ENCODE measurements around the gene LCAT.
"Not testable (repeated sequence)": the region's sequence is repeated elsewhere in the genome, so short reads cannot be mapped to it uniquely, and the experiment has no call there.

The LCAT gene

DNA sequence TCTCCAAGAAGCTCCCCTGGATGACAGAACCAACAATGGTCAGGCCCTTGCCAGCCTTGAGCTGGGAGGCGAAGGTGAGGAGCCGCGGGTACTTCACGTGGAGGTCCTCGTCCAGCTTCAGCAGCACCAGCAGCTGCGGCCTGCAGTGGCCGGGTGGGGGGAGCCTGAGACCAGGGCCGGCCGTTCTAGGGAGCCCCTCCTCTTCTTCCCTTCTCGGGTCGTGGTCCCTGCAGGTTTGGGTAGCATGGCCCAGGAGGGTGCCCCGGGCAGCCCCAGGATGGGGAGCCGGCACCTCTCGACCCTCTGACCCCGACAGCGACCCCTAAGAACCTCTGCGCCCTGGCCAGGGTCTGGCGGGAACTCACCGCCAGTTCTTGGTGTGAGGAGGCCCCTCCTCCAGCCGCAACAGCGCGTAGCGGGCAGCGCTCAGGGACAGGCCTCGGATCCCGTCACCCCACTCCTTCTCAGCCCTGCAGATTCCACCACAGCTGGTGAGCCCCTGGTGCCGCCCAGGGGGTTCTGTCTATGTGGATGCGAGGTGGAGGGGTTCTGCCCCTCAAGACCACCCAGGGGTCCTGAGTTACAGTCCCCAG lies 3.1 kb upstream of the LCAT start:
- no peak for FAIRE-seq

DNA sequence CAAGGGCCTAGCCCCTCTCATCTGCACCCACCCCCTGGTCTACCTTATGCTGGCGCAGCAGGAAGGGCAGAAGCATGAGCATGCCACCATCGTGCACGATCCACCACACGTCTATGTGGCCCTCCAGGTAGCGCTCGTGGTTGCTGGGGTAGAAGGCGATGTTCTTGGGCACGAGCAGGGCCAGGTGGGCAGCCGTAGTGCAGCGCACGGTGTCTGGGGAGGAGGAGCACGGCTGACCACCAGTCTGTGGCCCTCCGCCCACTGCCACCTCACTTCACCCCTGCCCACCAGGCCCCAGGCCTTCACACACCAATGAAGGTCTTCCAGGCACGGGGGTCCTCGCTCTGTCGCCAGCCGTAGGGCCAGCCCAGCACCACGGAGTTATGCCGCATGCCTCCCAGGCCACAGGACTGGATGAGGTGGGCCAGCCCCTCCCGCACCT lies 2.2 kb upstream of the LCAT start:
- no peak for FAIRE-seq

DNA sequence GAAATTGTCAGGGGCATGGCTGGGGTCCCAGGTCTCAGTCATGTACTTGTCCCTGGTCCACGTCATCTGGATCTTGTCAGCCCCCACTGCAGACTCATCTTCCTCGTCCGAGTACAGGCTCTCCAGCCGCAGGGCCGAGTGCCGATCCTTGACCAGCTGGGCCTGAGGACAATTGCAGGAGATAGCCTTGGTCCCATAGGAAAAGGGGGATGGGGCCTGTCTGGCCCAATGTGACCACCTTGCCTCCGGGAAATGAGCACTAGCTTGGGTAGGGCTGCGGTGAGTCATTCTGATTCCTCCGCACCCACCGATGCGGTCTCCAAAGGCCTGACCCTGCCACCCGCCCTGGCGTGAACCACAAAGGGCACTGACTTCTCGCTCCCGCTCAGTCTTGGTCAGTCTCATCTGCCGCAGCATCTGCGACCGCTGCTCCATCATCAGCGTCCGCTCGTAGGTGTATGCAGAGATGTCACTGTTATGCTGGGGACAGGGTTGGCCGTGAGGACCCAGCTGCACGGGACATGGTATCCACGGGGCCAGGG lies 1.5 kb upstream of the LCAT start:
- no peak for FAIRE-seq

DNA sequence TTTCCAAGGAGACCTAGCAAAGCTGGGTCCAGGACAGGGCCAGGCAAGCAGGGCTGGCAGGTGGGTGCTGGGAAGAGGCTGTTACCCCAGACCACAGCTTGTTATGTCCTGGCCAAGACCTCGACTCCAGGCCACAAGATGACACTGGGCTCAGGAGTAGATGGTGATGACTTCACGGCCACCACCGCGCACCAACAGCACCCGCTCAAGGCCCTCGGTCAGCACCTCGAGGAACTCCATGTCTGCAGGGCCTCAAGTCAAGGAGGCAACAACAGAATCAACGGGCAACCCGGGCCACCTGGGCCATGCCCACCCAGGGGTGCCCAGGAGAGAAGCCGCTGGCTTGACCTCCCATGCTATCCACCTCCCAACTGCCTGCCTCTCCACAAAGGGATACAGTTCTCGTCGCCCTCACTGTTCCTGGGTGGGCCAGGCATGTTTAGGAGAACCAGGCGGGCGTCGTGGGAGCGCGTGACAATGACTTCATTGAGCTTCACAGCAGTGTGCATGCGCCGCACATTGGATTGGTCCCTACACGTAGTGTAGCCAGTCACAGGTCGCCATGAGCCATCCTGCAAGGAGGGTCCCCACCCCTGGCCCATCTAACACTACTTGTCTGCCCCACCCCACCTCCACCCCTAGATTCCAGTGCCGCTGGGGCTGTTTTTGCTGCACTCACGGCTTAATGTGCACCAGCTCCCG lies 921 bp upstream of the LCAT start:
- no peak for FAIRE-seq

DNA sequence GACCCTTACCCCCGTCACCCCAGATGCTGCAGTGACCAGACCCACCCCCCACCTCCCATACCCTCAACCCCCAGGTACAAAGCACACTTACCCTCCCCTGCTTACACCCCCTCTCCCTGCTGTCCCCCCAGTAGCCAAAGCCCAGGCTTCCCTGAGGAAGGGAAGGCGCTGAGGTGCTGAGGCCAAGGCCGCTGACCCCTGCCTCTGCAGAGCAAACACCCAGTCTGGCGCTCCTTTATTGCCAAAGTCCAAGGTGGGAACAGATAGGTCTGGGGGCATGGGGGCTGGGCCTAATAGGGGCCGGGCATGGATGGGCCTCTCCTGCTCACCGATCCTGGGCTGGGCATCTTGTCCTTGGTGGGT lies 683 bp downstream of the LCAT start:
- FAIRE-seq = no peak

DNA sequence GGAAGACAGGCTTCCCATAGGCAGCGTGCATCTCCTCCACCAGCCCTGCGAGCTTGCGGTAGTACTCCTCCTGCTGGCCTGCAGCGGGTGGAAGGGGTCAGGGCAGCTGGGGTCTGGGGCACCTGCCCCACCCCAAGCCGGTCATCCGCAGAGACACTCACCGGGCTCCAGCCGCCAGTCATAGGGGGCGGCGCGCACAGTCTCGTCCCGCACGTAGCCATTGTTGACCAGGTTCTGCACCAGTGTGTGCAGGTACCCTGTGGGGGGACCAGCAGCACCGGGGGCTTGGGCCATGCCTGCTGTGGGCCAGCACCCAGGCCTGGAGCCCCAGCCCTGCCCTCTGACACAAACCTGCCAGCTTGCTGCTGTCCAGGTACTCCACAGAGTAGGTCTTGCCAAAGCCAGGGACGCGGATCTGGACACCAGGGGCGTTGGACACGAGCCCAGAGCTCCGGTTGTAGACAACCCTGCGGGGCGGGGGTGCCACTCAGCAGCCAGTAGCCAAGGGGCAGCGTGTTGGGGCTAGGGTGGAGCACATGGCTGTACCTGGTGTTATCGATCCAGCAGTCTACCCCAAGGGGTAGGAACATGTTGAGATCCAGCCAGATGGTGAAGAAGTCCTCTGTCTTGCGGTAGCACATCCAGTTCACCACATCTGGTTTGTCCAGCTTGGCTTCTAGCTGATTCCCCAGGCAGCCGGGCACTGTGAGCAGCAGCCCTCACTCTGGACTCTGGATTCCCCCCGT lies 1.2 kb downstream of the LCAT start:
- FAIRE-seq = no peak

DNA sequence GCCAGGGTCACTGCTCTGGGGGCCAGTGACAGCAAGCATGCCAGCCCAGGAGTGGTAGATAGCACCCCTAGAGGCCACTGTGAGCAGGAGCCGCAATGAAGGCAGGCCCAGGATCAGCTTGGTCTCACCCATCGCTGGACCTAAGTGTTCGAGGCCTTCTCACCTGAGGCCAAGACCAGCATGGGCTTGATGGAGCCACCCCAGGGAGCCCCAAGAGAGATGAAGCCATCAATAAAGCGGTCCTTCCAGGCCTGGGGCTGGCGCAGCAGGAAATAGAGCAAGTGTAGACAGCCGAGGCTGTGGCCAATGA lies 1.8 kb downstream of the LCAT start:
- no peak for FAIRE-seq

DNA sequence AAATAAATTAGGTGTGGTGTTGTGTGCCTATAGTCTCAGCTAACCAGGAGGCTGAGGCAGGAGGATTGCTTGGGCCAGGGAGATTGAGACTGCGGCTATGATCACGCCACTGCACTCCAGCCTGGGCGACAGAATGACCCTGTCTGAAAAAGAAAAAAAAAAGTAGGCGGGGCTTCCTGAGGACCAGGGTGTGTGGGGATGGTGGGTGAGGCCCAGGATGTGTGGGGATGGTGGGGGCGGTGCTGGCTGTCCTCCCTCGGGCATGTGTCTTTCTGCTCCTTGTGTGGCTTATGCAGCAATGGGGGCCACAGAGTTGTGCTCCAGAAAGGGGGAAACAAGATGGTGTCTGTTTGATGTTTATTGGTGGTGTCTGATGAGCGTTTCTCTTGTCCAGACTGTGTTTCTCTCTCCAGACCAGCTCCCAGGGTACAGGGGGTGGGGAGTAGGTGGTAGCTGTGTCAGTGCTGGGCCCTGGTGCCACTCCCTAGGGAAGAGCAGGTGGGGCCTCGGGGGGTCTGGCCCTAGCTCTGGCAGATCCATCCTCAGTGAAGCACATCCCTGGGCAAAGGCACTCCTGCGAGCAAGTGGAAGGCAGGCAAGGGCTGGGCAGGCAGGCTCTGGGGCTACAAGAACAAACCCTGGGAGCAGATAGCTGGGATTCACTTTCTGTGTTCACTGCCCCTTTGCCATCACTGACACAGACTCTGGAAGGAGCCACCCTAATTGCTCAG lies 2.3 kb downstream of the LCAT start:
- no peak for FAIRE-seq

DNA sequence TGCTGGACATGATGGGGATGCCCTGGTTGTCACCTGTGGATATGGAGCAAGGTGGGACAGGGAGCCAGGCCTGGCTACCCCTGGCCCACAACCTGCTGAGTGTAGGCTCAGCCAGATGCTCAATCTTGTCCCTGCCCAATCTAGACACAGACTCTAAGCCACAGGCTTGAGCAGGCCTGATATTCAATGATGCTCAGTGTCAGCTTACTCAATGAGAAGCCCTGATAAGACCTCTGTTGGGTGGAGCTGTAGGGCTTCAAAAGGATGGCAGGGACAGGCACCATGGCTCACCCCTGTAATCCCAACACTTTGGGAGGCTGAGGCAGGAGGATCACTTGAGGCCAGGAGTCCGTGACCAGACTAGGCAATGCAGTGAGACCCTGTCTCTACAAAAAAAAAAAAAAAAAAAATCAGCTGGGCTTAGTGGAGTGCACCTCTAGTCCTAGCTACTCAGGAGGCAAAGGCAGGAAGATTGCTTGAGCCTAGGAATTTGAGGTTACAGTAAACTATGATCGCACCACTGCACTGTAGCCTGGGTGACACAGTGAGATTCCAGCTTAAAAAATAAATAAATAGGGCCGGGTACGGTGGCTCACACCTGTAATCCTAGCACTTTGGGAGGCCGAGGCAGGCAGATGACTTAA lies 3.4 kb downstream of the LCAT start:
- FAIRE-seq = no peak

DNA sequence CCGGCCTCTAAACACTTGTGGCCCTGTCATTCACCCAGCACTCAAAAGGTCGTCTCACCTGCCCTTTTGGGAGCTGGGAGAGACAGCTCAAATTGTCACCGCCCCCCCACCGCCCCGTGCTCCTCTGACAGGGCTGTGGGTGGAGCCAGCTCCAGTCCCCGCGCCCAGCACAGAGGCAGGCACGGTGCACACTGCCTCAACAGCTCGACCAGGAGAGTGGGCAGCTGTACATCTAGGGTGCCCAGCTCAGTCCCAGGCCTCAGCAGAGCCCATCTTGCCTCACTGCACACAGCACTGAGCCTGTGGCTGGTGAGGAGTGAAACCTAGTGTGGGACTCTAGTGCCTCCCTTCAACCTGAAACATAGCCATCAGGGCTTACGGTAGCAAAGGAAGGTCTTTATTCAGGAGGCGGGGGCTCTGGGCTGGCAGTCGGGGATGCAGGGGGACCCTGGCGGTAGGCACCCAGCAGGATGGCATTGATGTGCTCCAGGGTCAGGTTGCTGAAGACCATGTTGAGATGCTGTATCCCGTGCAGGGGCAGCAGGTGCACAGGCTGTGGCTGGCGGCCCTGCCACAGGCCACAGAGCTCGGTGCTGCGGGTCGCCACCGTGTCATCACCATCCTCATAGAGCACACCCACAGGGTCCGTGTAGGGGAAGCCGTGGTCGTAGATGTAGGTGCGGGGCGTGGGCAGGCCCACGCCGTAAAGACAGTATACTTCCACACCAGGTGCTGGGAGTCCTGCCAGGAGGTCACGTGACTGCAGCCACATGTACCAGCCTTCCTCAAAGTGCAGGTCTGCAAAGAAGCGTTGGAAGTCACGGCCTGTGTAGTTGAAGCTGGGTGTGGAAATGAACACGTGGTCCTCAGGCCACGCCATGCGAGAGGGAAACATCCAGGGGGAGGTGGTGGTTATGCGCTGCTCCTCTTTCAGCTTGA lies 4.1 kb downstream of the LCAT start:
- no peak for FAIRE-seq

DNA sequence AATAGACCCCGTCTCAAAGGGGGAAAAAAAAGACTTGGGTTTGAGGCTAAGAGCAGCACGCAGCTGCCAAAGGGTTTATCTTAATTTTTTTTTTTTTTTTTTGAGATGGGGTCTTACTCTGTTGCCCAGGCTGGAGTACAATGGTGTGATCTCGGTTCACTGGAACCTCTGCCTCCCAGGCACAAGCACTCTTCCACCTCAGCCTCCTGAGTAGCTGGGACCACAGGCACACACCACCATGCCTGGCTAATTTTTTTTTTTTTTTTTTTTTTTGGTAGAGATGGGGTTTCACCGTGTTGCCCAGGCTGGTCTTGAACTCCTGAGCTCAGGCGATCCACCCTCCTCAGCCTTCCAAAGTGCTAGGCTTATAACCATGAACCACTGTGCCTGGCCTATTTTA lies 6.2 kb downstream of the LCAT start:
- not testable (repeated sequence) for FAIRE-seq

DNA sequence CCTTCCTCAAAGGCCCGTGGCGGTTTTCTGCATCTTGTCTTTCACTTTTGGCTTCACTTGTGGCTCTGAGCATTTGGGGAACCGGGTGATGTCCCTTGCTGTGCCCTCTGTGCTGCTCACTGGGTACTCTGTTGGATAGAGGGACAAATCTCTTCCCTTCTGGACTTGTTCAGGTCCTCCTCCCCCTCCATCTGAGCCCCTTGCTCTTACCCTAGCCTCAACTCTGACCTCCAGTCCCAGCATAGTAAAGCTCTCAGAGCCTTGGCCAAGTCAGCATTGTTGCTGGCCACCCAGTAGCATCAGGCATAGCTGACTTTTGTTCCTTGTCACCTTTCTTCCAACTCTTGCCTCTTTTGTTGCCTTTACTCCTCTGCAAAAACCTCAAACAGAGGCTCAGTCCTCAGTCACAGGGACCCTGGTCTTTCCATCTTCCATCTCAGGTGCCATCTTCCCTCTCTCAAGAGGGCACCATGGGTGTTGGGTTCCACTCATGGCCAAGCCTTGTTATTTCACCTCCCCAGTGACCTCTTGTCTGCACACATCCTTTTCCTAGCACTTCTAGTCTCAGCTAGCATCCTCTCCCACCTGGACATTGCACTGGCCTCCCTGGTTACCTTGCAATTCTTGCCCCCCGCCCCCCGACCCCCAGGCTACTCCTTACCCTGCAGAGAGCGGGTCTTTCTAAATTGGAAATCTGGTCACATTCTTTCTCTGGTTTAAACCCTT lies 6.9 kb downstream of the LCAT start:
- FAIRE-seq = no peak

DNA sequence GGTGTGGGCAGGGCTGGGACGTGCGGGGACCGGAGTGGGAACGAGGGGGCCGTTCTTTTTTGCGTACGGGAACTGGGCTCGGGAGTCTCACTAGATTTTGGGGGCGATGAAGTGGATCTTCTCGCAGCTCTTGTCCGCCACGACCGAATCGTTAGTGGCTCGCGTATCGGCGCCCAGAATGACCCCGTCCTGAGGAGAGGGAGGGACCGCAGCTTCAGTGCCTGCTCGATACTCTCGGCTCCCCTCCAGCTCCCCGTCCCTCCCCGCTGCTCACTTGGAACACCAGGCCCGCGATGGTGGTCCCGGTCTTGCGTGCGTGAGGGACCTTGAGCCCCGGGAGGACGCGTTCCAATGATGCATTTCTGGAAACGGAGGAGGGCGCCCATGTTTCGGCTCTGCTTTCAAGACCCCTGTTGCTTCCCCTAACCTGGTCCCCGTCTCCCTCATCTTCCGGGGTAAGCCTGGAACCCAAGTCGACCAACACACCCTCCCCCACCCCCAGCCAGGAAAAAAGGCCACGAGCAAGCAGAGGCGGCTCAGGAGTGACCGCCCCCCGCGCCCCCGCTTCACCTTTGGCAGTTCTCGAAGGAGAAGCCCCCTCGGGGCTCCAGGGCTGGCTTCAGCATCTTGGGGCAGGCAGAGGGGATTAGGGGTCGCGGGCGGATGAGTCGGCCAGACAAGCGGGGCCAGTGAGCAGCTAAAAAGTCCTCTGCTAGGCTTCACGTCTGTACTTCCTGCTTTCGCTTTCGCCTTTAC lies 7.6 kb downstream of the LCAT start, which contains the start of gene PSMB10:
TSS of gene PSMB10 (minus strand) at position 727 of the 756 bp plus-strand sequence. CDS start at position 626, 101 bp downstream.
- FAIRE-seq = no peak

DNA sequence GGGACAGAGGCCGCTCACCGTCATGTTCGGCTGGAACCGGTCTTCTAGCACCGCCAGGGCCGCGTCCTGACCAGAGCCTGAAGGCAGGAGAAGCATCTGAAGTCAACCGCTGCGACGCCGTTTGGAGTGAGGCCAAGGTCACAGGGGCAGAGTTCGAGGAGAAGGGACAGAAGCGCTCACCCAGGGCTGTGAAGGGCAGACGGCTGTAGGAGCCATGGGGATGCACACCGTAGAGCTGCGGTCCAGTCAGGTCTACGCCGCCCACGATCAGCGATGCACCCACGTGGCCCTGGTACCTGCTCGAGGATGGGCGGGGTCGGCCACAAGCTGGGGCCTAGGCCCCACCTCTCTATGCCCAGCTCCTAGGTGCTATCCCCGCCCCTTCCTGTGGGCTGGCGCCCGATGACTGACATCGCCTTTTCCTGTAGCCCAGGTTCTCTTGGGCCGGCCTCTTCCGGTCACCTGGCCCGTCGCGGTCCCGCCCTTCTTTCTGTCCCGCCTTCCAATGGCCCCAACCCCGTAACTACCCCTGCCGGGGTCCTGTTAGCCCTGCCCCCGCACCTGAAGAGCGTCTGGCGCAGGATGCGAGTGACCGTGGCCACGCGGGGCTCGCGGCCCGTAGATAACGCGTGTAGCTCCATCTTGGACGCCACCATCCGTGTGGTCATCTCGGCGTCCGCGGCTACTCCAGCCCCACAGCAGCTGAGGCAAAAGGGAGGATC lies 8.4 kb downstream of the LCAT start:
- peak; percentile 92 for FAIRE-seq

DNA sequence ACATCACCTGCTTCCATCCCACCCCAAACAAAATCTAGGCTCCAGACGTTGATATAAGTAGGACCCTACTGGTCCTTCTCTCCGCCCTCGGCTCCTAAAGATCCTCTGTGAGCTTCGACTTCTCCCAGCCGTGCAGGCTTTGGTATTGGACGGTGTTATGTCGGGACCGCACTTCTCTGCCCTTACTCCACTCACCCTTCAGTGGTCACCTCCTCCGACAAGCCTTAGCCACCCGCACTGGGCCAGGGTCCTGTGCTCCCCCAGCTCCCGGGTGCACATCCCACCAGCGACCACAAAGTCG lies 8.9 kb downstream of the LCAT start:
- no peak for FAIRE-seq

DNA sequence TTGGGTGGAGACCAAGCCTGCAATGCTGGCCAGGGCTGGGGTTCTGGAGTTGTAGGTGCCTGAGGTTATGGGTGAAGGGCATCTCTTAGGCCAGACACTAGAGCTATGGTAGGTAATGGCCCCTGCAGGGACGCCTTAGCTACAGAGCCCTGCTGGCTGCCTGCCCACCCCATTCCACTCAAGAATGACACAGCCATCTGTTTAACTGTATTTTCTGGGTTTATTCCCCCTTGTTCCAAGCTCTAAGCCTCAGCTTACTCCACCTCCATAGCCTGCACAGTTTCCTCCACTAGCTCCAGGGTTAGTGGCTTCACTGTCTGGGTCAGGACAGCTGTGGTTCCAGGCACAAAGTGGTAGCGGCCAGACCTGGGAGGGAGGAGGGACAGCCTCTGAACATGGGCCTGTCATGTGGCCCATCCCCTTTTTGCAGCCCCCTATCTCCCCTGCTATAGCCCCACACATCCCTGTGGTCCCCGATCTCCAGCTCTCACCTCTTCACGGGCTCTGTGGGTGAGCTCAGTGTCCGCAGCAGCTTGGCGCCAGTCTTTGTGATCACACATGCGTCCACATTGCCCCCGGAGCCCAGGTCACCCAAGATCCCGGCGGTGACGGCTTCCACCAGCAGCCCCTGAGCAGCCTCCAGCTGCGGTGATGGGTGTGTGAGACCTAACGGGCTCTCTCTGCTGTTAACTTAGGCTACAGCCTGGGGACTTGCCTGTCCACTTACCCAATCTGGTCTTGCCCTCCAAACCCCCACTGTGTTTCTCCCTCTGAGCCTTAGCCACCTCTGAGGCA lies 9.4 kb downstream of the LCAT start:
- no peak for FAIRE-seq

DNA sequence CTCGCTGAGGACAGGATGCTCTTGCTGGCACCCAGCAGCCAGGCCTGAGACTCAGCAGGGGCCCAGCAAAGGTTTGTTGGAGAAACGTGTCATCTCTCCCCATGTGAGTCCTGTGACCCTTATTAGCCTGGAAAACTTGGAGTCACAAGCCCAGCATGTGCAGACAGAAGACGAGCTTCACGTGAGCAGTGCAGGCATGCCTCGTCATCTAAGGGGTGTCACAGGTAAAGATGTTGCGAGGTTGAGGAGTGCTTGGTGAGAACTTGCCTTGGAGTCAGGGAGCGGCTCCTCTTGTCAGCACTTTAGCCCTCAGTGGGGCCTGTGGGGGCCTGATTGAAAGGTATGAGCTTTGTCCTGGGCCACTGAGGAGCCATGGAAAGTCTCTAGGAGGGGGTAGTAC lies 10.1 kb downstream of the LCAT start:
- FAIRE-seq = no peak

DNA sequence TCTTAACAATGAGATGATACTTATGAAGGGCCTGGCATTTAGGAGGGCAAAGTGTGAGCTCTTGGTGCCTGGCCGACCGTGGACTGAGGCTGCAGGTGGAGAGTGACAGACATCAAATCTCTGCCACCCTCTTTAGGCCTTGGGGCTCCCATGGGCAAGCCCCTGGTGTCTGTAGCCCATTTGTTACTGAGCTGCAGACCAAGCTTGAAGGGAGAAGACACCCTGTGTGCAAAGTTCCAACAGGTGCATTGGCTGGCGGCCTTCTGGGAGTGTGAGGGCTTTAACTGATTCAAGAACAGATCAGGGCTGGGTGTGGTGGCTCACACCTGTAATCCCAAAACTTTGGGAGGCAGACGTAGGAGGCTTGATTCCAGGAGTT lies 11.5 kb downstream of the LCAT start:
- no peak for FAIRE-seq

Measured in endometrium (tissue), 2 donors.